GM12872 (cell line): Measurements from ENCODE around the gene PRMT2.

Source experiments
- TF ChIP-seq, protein P1 (sequence below): IDR thresholded peaks from 3 replicates; pipeline ENCODE4 v1.5.1; 2011; ENCODE audit warnings: low read depth, mild to moderate bottlenecking, low read length, moderate library complexity; ENCODE audit not compliant: insufficient read depth

PRMT2 gene

DNA sequence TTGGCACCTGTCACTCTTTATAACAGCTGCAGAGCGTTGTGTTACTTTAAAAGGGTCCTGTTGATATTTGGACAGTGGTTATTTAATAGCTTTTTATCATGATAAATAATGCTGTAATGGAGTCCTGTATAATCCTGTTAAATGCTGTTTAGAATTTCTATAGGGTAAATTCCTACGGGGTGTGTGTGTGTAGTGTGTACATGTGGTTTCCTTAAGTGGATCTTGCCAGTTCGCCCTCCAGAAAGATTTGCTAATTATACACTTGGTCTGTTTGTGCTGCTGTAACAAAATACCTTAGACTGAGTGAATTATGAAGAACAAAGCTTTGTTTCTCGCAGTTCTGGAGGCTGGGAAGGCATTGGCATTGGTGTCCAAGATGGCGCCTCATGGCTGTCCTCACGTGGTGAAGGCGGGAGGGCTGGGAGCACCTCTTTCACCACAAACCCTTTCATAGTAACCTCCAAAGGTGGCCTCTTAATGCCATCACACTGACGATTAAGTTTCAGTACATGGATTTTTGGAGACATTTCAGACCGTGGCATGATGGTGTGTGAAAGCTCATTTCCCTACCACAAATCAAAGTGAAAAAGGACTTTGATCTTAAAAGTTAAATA, 11.2 kb downstream of the PRMT2 start:
- TF ChIP-seq, protein P1, sequence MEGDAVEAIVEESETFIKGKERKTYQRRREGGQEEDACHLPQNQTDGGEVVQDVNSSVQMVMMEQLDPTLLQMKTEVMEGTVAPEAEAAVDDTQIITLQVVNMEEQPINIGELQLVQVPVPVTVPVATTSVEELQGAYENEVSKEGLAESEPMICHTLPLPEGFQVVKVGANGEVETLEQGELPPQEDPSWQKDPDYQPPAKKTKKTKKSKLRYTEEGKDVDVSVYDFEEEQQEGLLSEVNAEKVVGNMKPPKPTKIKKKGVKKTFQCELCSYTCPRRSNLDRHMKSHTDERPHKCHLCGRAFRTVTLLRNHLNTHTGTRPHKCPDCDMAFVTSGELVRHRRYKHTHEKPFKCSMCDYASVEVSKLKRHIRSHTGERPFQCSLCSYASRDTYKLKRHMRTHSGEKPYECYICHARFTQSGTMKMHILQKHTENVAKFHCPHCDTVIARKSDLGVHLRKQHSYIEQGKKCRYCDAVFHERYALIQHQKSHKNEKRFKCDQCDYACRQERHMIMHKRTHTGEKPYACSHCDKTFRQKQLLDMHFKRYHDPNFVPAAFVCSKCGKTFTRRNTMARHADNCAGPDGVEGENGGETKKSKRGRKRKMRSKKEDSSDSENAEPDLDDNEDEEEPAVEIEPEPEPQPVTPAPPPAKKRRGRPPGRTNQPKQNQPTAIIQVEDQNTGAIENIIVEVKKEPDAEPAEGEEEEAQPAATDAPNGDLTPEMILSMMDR, result no peak

DNA sequence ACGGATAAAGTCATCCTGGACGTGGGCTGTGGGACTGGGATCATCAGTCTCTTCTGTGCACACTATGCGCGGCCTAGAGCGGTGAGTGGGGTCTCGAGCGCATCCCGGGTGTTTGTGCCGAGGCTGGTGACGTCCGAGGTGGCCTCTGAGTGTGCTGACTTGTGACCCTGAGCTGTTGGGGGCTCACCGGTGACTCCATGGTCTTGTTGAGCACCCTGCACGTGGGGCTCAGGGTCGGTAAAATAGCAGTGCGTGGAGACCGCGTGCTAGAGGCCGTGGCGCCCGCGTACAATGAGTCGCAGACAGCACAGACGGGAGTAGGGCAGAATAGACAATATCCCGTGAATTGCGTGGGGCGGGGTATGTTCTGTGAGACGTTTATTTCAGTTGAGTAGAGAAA, 13.1 kb downstream of the PRMT2 start:
- TF ChIP-seq, protein P1, result no peak

DNA sequence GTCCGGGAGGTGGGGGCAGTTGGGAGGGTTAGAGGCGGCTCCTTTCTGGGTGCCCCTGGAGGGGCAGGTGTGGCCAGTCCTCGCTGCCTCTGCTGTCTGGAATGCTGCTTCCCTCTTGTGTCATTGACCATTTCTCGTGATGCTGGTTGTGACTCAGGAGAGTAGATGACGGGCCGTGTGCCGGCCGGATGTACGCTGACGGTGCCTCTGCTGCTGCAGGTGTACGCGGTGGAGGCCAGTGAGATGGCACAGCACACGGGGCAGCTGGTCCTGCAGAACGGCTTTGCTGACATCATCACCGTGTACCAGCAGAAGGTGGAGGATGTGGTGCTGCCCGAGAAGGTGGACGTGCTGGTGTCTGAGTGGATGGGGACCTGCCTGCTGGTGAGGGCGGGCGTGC, 13.9 kb downstream of the PRMT2 start:
- TF ChIP-seq, protein P1, result no peak

DNA sequence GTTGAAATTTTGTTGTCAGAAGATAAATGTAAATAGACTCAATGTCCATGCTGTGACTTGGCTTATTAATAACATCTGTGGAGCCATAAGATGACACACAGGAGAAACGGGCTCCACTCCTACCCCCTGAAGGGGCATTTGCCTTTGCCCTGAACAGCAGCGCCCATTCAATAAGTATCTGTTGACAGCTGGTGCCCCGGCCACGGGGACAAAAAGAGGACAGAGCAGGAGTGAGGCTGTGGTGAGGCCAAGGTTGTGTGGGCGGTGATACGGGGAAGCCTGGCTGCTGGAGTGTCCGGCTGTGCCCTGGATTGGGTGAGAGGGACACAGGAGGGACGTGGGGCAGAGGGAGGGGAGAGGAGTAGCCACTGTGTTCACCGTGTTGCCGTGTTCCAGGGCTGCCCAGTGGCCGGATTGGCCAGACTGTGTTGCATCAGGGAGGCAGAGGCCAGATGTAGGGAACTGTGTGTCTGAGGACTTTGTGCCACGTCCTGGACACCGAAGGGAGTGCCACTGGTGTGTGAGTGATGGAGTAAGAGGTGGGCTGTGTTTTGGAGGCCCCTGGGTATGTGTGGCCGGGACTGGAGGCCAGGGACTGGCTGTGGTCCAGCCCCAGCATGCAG, 15.1 kb downstream of the PRMT2 start:
- TF ChIP-seq, protein P1, result no peak

DNA sequence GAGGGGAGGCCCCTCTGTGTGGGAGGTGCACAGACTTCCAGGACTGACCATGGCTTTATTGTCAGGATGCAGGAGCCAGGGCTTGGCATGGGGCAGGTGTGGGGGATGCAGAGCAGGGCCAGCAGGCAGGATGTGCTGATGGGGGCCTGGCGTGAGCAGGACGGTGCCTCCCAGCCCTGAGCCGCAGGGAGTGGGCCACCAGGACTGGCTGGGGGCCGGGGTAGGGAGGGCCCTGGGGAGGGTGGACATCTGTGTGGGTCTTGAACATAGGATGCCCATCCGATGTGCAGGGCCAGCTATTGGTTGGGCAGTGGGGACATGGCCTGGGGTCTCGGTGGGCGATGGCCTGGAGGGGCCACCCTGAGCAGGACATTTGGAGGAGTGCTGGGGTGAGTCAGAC, 15.6 kb downstream of the PRMT2 start:
- TF ChIP-seq, protein P1, result no peak

DNA sequence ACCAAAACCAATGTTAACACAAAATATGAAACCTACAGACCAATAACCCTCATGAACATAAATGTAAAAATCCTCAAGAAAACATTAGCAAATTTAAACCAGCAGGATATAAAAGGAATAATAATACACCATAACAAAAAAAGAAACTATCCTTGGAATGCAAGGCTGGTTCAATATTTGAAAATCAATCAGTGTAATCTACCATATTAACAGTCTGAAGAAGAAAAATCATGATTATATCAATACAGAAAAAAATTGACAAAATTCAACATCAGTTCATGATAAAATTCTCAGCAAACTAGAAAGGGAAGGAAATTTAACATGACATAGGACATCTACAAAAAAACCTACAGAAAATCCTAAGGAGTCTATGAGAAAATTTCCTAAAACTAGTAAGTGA, 19.8 kb downstream of the PRMT2 start:
- TF ChIP-seq, protein P1, result no peak

DNA sequence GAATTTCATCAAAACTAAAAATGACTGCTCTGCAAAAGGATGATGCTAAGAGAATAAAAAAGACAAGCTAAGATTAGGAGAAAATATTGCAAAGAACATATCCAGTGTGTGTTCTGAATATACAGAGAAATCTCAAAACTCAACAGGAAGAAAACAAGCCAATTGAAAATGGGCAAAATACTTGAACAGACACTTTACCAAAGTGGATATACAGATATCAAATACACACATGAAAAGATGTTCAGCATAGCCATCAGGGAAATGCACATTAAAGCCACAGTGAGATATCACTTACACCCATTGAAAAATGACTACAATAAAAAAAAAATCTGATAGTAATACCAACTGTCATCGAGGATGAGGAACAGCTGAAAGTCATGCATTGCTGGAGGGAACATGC, 21.3 kb downstream of the PRMT2 start:
- TF ChIP-seq, protein P1, result no peak
